ENCODE measurements around the gene RAD51B.

DNA sequence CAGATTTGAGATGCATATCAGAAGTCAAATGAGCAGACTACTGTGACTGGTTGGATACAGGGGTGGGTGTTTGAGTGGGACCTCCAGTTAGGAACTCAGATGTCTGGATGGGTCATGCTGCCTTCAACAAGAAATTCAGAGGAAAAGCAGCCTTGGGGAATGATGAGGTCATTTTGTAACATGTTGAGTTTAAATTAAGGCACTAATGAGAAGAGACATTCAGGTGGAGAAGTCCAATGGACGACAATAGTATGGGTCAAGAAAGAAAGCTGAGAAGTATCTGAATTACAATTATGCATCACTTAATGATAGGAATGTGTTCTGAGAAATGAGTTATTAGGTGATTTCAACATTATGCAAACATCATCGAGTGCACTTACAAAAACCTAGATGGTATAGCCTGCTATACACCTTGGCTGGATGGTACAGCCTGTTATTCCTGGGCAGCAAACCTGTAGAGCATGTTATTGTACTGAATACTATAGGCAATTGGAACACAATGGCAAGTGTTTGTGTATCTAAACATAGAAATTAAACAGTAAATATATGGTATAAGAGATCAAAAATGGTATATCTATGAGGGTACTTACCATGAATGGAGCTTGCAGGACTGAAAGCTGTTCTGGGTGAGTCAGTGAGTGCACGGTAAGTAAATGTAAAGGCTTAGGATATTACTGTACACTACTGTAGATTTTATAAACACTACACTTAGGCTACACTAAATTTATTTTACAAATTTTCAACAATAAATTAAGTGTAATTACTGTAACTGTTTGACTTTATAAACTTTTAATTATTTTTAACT is 414.7 kb downstream of the RAD51B start:
- TF ChIP-seq POLR2A (IDR thresholded peaks at IDR 0.05): no peak
- TF ChIP-seq CTCF (IDR thresholded peaks at IDR 0.05): no peak
- TF ChIP-seq EP300 (IDR thresholded peaks at IDR 0.05; ENCODE audit: low read depth): no peak
